NCI-H2081 treated with DMSO at 0.1 percent for 48 hours (cell line): ENCODE results near the gene GRIP1.

ENCODE experiments used
- DNase-seq: peaks from one replicate; lab custom pipeline; 2025; lab: John Stamatoyannopoulos, UW

Gene GRIP1

DNA sequence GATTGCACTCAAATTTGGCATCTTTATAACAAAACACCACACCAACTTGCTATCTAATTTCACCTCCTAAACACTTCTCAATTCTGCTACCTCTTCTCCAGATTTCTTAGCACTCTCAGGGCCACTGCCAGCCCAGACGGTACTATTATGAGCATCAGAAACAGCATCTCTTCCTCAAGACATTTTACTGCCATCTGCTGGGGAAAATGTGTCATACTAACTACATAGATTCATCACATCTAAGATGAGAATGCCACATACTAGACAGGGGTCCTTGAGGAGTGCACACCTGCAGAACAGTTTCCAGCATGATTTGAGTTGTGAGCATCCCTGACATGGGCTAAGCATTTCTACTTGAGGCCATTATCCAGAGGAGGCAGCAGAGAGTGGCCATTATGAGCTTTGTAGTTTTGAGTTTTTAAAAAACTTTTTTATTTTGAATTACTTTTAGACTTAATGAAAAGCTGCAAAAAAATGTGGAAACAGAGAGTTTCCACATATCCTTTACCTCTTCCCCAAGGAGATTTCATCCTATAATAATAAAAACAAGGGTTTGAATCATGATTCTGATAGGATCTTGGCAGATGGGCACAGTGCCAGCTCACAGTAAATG is 15.1 kb upstream of the GRIP1 start:
- no peak for DNase-seq

DNA sequence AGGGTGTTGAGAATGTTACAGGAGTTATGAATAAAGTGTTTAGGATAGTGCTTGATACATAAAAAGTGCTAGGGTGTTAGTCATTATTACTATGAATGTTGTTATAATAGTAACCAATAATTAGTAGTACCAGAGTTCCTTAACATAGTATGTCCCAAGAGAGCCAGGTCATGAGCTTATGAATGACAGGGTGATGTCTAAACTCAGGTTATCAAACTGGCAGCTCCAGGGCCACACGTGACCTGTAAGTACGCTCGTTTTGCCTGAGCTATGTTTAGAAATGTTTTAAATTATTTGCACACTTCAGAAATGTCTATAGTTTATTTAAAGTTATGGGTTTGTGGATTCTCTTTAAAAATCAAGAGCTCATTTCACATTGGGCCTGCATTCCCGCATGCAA is 14.1 kb upstream of the GRIP1 start:
- DNase-seq: no peak

DNA sequence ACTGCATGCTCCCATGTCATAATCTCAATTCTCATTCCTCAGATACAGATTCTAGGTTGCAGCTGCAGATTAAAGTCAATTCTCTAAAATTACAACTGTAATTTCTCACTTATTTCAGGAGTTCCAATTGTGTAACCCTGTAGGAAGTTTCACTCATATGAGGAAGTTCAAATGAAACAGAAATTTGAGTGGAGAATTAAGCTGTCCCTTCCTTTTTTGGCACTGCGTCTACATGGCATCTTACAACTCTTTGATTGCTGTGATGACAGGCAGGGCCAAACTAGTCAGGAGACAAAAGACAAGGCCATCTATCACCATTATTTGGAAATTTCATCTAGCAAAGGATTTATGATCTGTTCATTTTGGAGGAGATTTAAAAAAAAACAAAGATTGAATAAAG is 13.3 kb upstream of the GRIP1 start:
- no peak for DNase-seq

DNA sequence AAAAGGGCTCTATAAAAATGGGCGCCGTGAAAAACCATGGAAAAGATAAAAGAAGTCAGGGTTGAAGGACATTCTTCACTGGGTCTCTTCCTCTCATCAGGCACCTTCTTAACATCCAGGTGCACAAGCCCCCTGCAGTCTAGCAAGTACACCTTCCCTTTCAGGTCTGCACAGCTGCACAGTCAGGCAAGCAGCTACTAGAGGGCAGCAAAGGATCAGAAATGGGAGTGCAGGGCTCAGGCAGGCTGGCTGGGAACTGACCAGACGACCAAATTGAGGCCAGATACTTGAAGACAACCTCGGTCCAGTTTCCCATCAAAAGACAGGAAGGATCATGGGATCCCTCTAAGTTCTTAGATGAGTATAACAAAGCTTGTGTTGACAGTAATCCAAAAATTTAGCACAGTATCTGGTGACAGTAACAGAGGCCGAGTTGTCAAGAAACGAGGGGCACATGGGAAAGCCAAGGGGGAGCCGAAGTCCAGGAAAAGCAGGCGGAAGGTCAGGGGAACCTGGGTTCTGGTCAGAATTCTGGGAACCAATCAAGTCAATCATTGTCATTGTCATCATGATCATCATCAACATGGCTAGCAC is 10.1 kb upstream of the GRIP1 start:
- DNase-seq: peak; percentile 42

DNA sequence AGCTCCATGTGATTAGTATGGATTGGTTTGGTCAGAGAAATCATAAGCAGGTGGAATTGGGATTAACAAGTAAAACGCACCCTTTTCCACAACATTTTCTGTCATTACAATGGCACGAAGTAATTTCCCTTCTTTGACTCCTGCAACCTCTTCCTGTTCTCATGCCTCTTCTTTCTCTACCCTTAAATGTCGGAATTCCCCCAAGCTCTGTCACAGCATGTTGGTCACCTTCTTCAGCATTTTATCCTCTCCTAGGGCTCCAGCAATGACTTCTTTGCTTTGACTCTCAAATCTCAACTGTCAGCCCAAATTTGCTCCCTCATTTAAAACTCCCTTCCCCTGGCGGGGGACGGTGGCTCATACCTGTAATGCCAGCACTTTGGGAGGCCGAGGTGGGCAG is 5.3 kb upstream of the GRIP1 start:
- no peak for DNase-seq

DNA sequence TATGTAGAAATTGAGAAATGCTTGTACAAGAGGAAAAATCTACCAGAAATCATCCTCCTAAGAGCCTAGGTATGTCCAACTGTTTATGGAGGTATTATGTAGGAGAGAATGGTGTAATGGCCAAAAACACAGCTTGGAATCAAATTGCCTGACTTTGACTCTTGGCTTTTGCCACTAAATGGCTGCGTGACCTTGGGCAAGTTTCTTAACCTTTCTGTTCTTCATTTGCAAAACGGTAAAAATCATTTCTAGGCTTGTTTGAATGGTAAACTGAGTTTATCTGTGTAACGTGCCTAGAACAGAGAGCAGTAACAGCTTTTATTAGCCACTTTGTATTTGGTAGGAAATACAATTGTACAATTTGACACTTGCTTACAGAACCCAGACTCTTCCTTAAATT is 4.9 kb upstream of the GRIP1 start:
- no peak for DNase-seq

DNA sequence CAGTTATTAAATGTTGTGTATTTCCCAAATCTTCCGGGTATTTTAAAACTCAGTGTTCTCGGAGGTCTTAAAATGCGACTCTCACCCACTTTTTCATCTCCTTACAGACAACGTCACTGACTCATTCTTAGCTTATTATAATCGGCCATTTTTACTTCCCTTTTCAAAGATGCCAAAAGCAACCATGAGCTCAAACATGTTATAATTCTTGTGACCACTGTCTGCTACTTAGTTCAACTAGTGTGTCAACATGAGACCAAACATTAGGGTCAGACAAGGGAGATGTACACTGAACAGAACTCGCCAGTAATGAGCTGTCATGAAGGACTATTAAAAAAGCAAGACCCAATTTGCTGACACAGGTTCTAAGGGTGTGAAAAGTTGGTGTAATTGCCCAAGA is 4.2 kb upstream of the GRIP1 start:
- no peak for DNase-seq

DNA sequence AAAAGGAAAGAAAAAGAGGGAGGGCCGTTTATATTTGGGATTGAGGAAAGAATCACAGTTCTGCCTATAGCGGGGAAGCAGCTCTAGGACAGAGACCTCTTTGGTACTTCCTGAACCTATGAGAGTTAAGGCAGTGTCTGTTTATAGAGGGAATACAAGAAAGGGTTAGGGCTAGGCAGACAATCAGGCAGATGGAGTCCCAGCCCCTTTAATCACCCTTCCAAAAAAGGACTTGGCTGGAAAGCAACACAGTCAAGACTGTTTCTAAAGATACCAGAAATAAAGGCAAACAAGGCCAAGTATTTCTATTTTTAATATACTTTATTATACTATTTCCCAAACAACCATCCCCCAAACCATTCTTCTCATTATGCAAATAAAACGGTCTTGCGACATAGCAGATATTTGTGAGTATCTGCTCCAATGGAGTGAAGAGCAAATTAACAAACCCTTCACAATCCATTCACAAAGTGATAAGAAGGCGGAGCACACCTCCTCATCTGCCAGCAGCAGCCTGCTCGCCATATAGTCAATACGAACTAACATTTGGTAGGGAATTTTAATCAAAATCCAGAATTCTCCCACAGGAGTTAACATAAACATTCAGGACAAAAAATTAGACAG is 697 bp upstream of the GRIP1 start:
- DNase-seq: no peak

DNA sequence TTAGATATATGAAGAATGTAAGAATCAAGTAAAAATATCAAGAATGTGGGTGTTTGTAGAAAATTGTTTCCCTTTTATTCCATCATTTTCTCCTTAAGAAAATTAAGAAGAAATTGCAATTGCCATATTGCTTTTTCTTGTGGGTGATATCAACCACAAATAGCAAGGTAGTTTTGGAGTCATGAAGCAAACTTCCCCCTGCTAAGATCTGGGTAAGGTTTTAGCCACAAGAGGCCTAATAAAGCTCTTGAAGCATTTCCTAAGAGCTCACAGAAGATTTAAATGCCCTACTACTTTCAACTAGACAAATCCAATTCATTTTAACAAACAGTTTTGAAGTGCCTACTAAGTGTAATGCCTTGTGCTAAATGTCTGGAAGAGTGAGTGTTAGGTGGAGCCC is 2.6 kb downstream of the GRIP1 start:
- no peak for DNase-seq

DNA sequence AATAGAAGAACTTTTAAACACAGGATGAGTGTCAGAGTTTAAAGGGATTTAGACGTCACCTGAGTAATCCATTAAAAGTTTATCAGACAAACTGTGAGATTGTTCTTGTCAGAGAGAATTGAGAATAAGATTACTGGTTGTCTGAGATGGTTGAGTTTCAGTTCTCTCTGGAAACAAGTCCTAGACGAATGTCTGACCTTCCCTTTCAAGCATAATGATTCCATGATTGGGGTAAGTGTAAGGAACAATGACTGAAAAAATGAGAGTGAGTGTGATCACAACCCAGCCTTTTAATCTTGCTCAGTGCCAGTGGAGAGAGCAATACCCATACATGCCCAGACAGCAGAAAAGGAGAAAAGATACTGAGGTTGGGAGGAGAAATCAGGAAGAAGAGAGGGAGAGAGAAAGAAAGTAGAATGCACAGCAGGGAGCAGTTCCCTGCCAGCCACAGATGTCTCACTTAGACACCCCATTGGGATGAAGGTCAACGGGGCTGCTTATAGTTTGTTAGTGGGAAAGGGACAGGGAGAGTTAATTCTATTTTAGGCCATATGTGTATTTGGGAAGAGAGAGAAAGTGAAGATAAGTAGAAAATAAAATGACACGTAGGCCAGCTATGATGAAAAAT is 4.3 kb downstream of the GRIP1 start:
- no peak for DNase-seq

DNA sequence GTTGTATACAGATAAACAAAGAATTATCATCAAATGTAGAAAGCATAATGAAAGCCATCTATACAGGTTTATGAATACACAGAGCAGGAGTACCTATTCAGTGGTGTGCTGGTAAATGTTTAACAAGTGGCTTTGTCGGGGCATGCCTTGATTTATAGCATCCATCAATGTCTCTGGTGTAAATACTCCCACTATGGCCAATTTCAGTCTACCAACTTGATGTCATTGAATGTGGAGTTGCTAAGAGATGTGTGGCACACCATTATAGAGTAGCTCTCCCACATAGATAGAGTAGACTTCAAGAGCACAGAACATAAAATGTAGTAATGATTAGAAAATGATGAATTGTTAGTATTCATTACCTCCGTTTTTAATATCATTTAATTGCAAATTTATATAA is 9.3 kb downstream of the GRIP1 start:
- DNase-seq: no peak

DNA sequence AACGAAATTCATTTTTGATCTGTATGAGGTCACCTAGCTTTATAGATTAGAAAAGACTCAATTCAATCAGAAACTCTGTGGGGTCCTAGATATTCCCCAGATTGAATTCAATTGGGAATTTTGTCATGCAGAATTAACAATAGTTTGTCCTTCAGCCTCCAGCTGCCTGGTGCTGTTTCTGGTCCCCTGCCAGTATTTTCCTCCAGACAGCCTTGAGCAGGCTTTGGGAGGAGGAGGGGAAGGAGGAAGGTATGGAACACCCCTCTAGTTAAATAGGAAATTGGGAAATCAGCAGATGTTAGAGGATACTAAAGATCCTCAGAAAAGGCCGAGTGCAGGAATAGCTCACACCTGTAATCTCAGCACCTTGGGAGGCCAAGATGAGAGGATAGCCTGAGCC is 10.6 kb downstream of the GRIP1 start:
- DNase-seq: no peak

DNA sequence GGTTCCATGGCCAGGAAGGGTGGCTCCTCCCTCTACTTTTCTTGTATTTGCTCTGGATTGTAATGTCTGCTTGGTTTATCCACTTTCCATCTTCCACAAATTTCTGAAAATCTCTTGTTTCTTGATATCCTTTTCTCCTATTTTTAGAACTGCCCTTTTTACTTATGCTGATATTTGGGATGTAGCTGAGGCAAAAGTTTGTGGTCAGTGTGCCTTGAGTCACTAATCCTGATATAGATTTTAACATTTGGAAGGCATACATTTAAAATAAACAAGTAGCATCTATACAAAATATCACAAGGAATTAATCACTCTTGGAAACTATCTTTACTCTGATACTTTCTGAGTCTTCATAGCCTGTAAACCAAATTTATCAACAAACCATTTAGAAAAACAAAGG is 11.0 kb downstream of the GRIP1 start:
- DNase-seq: no peak

DNA sequence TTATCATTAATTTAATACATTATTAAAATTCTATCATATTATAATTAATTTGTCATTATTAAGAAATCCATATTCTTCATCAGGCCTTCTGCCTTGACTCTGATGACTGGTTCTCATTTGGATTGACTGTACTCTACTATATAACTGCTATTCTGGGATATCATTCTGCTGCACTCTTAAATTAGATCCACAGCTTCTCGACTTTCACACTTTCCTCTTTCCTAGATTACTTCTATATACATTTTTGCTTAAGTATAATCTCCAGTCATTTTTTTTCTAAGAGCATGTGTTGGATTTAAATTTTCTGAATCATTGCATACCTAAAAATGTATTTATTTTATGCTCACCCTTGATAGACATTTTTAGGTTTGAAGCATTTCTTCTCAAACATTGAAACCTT is 12.4 kb downstream of the GRIP1 start:
- no peak for DNase-seq

DNA sequence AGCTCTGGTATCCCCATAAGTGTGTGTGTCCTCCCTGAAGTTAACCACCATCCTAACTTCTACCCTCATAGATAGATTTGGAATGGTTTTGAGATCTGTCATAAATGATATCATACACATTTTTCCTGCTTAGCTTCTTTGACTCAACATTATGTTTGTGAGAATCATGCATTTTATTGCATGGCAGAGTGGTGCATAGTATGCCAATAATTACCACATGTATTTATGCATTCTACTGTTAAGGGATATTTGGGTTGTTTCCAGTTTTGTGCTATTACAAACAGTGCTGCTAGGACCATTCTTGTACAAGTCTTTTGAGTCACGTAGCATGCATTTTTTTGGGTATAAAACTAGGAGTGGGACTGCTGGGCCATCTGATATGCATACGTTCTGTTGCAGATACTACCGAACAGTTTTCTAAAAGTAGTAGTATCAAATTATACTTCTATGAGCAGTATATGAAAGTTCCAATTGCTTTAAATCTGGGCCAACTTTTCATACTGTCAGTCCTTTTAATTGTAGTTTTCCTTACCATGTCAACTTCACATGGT is 13.4 kb downstream of the GRIP1 start:
- DNase-seq: no peak

DNA sequence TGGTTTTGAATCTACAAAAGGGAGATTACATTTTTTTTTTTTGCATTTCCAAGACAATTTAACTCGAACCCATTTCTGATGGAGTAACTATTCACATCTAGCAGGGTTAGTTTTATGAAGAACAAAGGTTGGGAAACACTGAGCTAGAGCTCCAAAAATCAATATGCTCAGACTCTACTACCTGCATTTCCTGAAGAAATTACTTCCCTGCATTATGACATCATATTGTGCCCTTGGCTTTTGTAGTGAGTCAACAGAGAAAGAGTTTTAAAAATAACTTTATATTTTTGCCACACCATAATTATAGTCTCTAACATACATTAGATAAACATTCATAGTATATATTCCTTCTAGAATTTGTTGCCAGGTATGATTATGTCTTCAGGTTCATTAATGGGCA is 14.8 kb downstream of the GRIP1 start:
- no peak for DNase-seq

DNA sequence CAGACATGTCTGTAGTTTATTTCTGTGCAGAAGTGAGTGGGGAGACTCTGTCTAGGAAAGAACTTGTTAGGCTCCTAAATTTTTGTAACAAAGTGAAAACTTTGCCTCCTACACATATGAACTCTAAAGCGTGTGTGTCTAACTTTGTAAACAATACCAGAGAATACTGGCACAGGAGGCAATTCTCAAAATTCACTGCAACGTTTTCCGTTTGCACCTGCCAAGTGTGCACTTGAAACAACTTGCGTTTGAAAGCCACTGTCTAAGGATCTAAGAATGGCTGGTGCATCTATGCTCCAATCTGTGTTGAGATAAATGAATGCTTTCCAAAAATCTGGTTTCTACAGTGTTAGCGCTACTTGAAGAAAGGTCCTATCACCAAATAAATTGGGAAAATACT is 15.3 kb downstream of the GRIP1 start:
- DNase-seq: no peak

DNA sequence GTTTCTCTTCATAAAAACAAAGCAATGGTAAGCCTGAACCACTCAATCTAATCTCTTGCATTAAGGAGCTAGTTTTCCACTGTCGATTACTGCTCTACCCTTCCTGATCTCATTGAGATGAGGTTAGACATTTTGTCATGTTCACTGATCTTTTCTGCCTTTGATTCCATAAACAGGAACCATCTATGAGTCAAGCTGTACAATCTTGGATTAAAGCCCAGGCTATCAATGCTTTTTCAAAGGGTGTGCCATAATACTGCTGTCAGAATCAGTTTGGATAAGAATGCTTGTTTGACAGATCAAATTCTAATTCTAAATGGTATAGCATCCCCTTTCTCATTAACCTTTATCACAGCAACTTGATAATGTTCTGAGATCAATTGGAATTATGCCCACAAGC is 16.1 kb downstream of the GRIP1 start:
- DNase-seq: no peak

DNA sequence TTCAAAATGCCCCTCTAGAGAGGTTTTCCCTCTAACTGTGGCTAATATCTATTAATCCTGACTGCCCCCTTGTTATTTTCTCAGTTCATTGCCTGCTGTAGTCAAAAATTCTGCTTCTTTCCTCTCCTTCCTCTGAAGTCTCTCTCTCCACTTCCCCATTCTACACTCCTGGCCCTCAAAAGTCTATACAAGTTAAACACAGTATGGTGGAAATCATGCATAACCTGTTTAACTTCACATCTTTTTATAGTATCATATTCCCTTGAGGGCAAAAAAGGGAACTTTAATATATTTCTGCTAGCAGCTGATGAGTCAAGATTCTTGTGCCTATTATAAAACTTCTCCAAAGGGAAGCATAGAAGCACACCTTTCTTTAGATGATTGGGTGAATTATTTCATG is 16.7 kb downstream of the GRIP1 start:
- no peak for DNase-seq

DNA sequence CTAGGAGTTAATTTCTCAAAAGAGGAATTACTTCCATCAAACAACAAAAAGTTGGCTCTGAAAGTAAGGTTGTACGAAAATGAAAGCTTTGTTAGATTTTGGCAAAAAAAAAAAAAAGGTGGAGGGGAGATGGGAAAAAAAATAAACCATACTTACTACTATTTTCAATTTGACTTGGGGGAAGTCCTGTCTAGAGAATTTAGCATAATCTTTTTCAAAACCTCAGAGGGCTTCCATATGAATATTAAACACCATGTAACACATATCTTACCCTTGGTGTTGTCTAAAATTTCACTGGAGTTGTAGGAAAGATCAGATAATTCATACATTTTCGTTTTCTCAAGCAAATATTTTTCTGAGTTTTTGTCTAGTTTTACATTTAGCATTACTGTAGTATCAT is 17.5 kb downstream of the GRIP1 start:
- DNase-seq: no peak

DNA sequence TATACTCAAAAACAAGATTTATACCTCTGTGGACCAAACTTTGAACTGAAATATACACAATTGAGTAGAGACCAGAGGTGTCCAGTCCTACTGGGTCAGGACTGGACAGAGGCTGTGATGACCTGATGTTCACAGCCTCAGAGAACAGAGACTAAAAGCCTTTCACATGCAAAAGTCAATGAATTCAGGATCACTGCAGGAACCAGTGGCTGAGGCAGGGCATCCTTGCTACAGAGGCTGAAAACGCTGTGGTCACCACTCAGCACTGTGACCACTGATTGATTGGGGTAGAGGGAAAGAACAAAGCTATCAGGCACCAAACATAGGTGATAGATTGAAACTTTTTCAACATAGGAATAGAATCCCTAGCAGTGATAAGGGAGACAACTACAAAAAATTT is 25.1 kb downstream of the GRIP1 start:
- DNase-seq: no peak

DNA sequence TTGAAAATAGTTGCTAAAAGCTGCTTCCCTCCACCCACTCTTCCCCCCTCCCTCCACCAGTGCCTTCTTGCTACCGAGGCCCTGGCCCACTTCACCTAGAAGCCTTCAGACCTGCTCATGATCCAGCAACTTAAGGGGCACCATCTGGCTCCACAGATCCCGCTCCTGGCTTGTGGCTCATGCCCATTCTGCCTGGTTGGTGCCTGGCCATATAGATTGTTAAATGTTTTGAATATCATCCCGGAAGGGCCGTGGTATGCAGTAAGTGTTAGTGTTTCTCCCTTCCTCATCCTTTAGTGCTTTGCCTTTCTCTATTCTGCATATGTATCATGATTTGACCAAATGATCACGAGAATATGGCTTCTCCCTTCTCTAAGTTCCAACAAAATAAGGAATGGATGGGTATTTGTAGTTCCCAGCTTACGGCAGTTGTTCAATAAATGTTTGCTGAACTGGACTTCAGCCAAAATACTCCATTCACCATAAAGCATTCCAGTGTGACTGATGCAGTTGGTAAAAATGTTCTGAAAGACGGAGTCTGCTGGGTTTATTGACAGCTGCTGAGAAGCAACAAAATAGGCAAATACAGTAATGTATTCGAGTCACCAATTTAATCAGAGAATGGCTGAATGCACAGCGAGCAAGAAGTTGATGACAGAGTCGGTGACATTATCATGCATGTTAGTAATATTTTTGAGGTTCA is 30.7 kb downstream of the GRIP1 start:
- no peak for DNase-seq
